A673 (cell line): ENCODE measurements around the gene HBA1.

Experiments
- CTCF ChIP-seq: fragments of 300-800, 200-600 bp; sonication (generic); conservative IDR thresholded peaks from 2 replicates; pipeline ENCODE4 v1.5.1; 2017; ENCODE audit warnings: low read depth, mild to moderate bottlenecking, antibody characterized with exemption, low read length, moderate library complexity, mixed read lengths
- EZH2 ChIP-seq: fragments of 200-600 bp; sonication (generic); IDR thresholded peaks from 2 replicates; pipeline ENCODE4 v1.6.1; 2017; ENCODE audit warnings: borderline replicate concordance, low read depth, mild to moderate bottlenecking, mixed read lengths, antibody characterized with exemption, low read length; ENCODE audit not compliant: poor library complexity, severe bottlenecking

DNA sequence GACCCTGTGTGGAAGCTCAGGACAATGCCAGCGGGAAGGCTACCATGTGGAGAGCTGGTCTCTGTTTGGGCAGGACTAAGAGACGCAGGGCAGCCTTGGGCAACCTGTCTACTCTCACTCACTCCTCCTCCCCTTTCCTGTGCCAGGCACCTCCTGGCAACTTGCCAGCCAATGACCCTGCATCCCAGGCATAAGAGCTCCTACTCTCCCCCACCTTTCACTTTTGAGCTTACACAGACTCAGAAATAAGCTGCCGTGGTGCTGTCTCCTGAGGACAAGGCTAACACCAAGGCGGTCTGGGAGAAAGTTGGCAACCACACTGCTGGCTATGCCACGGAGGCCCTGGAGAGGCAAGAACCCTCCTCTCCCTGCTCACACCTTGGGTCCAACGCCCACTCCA is 8.1 kb upstream of the HBA1 start:
- TF ChIP-seq CTCF, result no peak
- TF ChIP-seq EZH2, result no peak
